Measurements from ENCODE around the gene ECPAS.
"Not testable (repeated sequence)": the region's sequence is repeated elsewhere in the genome, so short reads cannot be mapped to it uniquely, and the experiment has no call there.

Gene ECPAS

DNA sequence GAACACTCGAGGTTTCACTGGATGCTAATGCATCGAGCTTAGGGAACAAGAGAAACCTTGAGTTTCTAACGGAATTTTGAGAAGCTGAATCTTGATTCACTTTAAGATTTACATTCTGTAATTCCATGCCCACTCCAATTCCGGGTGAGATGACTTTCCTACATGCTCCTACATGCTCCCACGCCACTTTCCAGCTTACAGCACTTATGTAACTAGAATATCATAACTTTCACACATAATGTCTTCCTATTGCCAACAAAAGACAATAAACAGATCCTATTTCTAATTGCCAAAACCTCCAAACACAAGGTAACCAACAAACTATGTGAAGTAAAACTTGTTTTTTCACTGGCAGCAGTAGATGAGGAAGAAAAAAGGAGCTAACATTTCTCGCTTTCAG is 72.9 kb downstream of the ECPAS start:
- TF ChIP-seq, protein P1, sequence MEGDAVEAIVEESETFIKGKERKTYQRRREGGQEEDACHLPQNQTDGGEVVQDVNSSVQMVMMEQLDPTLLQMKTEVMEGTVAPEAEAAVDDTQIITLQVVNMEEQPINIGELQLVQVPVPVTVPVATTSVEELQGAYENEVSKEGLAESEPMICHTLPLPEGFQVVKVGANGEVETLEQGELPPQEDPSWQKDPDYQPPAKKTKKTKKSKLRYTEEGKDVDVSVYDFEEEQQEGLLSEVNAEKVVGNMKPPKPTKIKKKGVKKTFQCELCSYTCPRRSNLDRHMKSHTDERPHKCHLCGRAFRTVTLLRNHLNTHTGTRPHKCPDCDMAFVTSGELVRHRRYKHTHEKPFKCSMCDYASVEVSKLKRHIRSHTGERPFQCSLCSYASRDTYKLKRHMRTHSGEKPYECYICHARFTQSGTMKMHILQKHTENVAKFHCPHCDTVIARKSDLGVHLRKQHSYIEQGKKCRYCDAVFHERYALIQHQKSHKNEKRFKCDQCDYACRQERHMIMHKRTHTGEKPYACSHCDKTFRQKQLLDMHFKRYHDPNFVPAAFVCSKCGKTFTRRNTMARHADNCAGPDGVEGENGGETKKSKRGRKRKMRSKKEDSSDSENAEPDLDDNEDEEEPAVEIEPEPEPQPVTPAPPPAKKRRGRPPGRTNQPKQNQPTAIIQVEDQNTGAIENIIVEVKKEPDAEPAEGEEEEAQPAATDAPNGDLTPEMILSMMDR (IDR thresholded peaks at IDR 0.05): no peak
- Histone ChIP-seq H3K27ac (no peak overlapping the region), H3K9me3 (no peaks in the 10 kb centered on the region), H3K27me3 (no peaks in the 10 kb centered on the region), H3K36me3 (peaks cover 96% of the 10 kb centered on the region), H3K4me3 (ENCODE audit: low read depth in 1 of 2, low read length in 1 of 2) (no peak overlapping the region), H3K4me1 (ENCODE audit: control insufficient read depth in 1 of 2, insufficient read depth in 1 of 2, low read depth in 1 of 2, low read length in 1 of 2) (no peaks in the 10 kb centered on the region)

DNA sequence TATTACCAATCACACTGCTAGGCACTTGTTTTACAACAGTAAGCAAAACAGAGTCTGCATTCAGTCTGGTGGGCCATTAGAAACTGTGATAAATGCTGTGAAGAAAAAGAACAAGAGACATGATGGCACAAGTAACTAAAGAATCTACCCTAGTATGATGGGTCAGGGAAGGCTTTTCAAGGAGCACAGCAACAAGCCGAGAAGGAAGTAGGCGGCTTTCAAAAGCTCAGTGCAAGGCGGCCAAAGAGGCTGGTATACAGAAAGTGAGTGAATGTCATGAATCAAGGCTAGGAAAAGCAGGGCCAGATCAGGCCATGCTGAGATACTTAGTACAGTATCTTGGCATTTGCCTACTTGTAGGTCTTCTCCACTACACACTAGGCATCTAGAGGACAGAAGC is 76.4 kb downstream of the ECPAS start:
- Histone ChIP-seq H3K27me3 (no peaks in the 10 kb centered on the region), H3K36me3 (peaks cover 73% of the 10 kb centered on the region), H3K4me1 (ENCODE audit: control insufficient read depth in 1 of 2, insufficient read depth in 1 of 2, low read depth in 1 of 2, low read length in 1 of 2) (no peaks in the 10 kb centered on the region), H3K4me3 (ENCODE audit: low read depth in 1 of 2, low read length in 1 of 2) (no peak overlapping the region), H3K9me3 (no peaks in the 10 kb centered on the region), H3K27ac (no peak overlapping the region)
- TF ChIP-seq, protein P1 (IDR thresholded peaks at IDR 0.05): no peak

DNA sequence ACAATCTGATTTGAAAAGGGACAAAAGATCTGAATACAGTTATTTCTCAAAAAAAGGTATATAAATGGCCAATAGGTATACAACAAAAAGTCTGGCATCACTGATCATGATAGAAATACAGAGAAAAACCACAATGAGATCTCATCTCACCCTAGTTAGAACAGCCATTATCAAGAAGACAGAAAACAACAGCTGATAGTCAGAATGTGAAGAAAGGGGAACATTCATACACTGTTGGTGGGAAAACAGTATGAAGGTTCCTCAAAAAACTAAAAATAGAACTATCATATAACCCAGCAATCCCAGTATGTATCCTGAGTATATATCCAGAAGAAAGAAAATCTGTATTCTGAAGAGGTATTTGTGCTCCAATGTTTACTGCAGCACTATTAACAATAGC is 78.5 kb downstream of the ECPAS start:
- Histone ChIP-seq H3K27me3 (no peaks in the 10 kb centered on the region), H3K4me1 (ENCODE audit: control insufficient read depth in 1 of 2, insufficient read depth in 1 of 2, low read depth in 1 of 2, low read length in 1 of 2) (no peaks in the 10 kb centered on the region), H3K27ac (no peak overlapping the region), H3K36me3 (peaks cover 63% of the 10 kb centered on the region), H3K4me3 (ENCODE audit: low read depth in 1 of 2, low read length in 1 of 2) (no peak overlapping the region), H3K9me3 (peaks cover 12% of the 10 kb centered on the region)
- TF ChIP-seq, protein P1 (IDR thresholded peaks at IDR 0.05): no peak

DNA sequence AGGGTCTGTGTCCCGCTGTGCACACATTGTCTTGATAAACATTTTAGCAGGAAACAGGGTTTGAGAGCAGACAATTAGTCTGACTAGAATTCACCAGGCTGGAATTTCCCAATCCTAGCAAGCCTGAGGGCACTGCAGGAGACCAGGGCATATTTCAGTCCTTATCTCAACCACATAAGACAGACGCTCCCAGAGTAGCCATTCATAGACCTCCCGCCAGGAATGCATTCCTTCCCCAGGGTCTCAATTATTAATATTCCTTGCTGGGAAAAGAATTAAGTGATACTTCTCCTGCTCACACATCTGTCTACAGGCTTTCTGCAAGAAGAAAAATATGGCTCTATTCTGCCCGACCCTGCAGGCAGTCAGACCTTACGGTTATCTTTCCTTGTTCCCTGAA is 82.7 kb downstream of the ECPAS start:
- not testable (repeated sequence) for H3K27me3 ChIP-seq; H3K27ac ChIP-seq; H3K4me3 ChIP-seq (ENCODE audit: low read depth in 1 of 2, low read length in 1 of 2); H3K4me1 ChIP-seq (ENCODE audit: control insufficient read depth in 1 of 2, insufficient read depth in 1 of 2, low read depth in 1 of 2, low read length in 1 of 2)
- peaks cover 52% of the 10 kb centered on the region for H3K36me3 ChIP-seq
- H3K9me3 ChIP-seq: peaks cover 12% of the 10 kb centered on the region

DNA sequence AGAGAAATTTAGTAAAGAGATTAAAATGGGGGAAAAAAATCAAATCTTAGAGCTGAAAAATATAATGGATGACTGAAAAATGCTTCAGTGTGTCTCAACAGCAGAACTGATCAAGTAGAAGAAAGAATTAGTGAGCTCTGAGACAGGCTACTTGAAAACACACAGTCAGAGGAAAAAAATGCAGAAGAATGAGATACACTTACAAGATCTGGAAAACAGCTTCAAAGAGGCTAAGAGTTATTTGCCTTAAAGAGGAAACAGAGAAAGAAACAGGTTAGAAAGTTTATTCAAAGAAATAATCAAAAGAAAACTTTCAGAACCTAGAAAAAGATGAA is 83.7 kb downstream of the ECPAS start:
- no peak overlapping the region for H3K4me3 ChIP-seq (ENCODE audit: low read depth in 1 of 2, low read length in 1 of 2)

DNA sequence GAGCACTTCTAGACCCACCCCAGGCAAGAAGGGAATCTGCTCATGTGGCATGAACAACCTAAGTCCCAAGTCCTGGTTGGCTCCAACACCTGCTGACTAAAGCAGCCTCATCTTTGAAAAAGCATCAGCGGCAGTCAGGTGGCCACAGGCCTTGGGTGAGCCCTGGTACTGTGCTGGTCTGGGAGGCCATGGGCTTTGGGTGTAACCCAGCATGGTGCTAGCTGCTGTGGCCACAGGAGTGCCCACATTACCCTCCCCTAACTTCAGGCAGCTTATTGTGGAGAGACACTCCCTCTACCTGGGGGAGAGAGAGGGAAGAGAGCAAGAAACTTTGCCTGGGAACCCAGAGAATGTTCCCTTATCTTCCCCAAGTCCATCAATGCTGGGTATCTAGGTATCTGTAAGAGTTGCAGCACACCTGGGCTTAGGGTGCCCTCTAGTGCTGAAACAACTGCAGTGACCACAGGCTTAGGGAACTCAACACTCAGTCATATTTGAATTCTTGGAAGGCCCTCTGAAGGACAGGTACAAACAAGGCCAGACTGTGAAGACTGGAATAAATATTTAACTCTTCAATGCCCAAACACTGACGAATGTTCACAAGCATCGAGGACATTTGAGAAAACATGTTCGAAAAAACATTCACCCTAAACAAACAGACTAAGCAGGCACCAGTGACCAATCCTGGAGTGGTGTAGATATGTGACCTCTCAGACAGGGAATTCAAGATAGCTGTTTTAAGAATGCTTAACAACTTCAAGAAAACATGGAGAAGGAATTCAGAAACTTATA is 84.2 kb downstream of the ECPAS start:
- no peak overlapping the region for H3K4me3 ChIP-seq (ENCODE audit: low read depth in 1 of 2, low read length in 1 of 2)
- H3K9me3 ChIP-seq: peaks cover 12% of the 10 kb centered on the region
- H3K36me3 ChIP-seq: peaks cover 60% of the 10 kb centered on the region
- TF ChIP-seq, protein P1 (IDR thresholded peaks at IDR 0.05): no peak
- no peaks in the 10 kb centered on the region for H3K4me1 ChIP-seq (ENCODE audit: control insufficient read depth in 1 of 2, insufficient read depth in 1 of 2, low read depth in 1 of 2, low read length in 1 of 2)
- H3K27ac ChIP-seq: no peak overlapping the region
- H3K27me3 ChIP-seq: no peaks in the 10 kb centered on the region

More for the DNA sequence above, 83.7 kb downstream of the ECPAS start:
- H3K4me1 ChIP-seq (ENCODE audit: control insufficient read depth in 1 of 2, insufficient read depth in 1 of 2, low read depth in 1 of 2, low read length in 1 of 2): no peaks in the 10 kb centered on the region
- peaks cover 12% of the 10 kb centered on the region for H3K9me3 ChIP-seq
- H3K36me3 ChIP-seq: peaks cover 55% of the 10 kb centered on the region
- H3K27me3 ChIP-seq: no peaks in the 10 kb centered on the region
- H3K27ac ChIP-seq: no peak overlapping the region
- TF ChIP-seq, protein P1 (IDR thresholded peaks at IDR 0.05): no peak

Measured in neutrophil (primary cell).